ENCODE measurements around the gene NGF. TPM values are rescaled to one million over a fixed set of nuclear protein-coding genes. Genes with fewer than 3 reads are reported as not detected.

Gene NGF
- total and polyA plus RNA-seq, 2 donors (not counting 1 experiment from before 2014, with no cell fraction given) = not detected

DNA sequence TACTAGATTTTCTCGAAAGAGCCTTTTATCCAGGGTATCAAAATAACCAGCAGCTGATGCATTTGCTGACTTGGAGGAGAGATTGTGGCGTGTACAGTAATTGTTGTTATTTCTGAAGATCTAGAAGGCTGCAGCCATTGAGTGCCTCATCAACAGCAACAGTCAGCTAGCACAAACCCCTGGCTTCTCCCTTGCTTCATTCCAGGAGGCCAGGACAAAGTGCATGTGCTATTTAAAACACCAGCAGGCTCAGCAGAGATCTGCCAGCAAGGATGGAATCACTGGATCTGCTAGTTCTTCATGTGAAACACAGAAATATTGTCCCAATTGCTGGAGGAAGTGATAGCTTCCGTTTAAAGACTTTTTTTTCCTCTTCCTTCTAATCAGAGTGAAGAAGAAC is 2.8 kb upstream of the NGF start:
- no peak overlapping the region for H3K27ac ChIP-seq (ENCODE audit: low read length in 2 of 2)
- Mint-ChIP-seq H3K27me3 (peaks cover 42% of the 10 kb centered on the region), H3K4me1 (peaks cover 4% of the 10 kb centered on the region), H3K4me3 (no peak overlapping the region), H3K9me3 (ENCODE audit: insufficient read depth) (no peaks in the 10 kb centered on the region), H3K27ac (no peak overlapping the region)
- peaks cover 0 to 21% (median 5%) of the 10 kb centered on the region in 4 experiments for H3K27me3 ChIP-seq (replicated peaks in 1 of 4; ENCODE audit: control extremely low read depth in 1 of 4, control insufficient read depth in 3 of 4, insufficient read depth in 4 of 4, low read length in 3 of 4)
- TF ChIP-seq, protein P1, sequence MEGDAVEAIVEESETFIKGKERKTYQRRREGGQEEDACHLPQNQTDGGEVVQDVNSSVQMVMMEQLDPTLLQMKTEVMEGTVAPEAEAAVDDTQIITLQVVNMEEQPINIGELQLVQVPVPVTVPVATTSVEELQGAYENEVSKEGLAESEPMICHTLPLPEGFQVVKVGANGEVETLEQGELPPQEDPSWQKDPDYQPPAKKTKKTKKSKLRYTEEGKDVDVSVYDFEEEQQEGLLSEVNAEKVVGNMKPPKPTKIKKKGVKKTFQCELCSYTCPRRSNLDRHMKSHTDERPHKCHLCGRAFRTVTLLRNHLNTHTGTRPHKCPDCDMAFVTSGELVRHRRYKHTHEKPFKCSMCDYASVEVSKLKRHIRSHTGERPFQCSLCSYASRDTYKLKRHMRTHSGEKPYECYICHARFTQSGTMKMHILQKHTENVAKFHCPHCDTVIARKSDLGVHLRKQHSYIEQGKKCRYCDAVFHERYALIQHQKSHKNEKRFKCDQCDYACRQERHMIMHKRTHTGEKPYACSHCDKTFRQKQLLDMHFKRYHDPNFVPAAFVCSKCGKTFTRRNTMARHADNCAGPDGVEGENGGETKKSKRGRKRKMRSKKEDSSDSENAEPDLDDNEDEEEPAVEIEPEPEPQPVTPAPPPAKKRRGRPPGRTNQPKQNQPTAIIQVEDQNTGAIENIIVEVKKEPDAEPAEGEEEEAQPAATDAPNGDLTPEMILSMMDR (IDR thresholded peaks at IDR 0.05) = no peak
- no peak for TF ChIP-seq EZH2 (IDR thresholded peaks at IDR 0.05; ENCODE audit: borderline replicate concordance, insufficient read depth, low read depth, low read length, poor library complexity, severe bottlenecking)
- CTCF ChIA-PET = no interaction called here
- whole genome bisulfite sequencing (ENCODE audit: insufficient coverage) = 83% methylated on average over 1 of the region's 3 CpGs
- POLR2A ChIA-PET = no interaction called here
- H2AFZ ChIP-seq (ENCODE audit: insufficient read depth, low read depth, low read length, poor library complexity, severe bottlenecking) = no peak overlapping the region
- H3K4me3 ChIP-seq (ENCODE audit: control extremely low read depth in 1 of 5, extremely low read depth in 1 of 5, insufficient read depth in 1 of 5, low read depth in 2 of 5, low read length in 4 of 5) = no peak overlapping the region
- no peaks in the 10 kb centered on the region for H3K36me3 ChIP-seq (replicated peaks in 1 of 2; ENCODE audit: control extremely low read depth in 1 of 2, control insufficient read depth in 1 of 2, extremely low read depth in 1 of 2, insufficient read depth in 2 of 2, low read length in 1 of 2)
- no peaks in the 10 kb centered on the region for H3K79me2 ChIP-seq (ENCODE audit: control insufficient read depth, insufficient read depth, low read length)
- ATAC-seq (ENCODE audit: low read depth) = no peak
- H3K9ac ChIP-seq (ENCODE audit: low read length) = no peak overlapping the region
- DNase-seq = no peak
- H4K20me1 ChIP-seq (ENCODE audit: control insufficient read depth, insufficient read depth, low read length, poor library complexity, severe bottlenecking) = no peaks in the 10 kb centered on the region
- H3K4me2 ChIP-seq (replicated peaks; ENCODE audit: low read depth, low read length, poor library complexity, severe bottlenecking) = no peak overlapping the region
- no peaks in the 10 kb centered on the region for H3K4me1 ChIP-seq (ENCODE audit: control insufficient read depth in 2 of 2, insufficient read depth in 2 of 2, low read length in 2 of 2)
- peaks cover 0 to 2% (median 0%) of the 10 kb centered on the region in 3 donors for H3K9me3 ChIP-seq (ENCODE audit: control extremely low read depth in 1 of 3, control insufficient read depth in 2 of 3, insufficient read depth in 1 of 3, low read length in 2 of 3)
- intact Hi-C loops (cut with micrococcal nuclease) = no loop called here

DNA sequence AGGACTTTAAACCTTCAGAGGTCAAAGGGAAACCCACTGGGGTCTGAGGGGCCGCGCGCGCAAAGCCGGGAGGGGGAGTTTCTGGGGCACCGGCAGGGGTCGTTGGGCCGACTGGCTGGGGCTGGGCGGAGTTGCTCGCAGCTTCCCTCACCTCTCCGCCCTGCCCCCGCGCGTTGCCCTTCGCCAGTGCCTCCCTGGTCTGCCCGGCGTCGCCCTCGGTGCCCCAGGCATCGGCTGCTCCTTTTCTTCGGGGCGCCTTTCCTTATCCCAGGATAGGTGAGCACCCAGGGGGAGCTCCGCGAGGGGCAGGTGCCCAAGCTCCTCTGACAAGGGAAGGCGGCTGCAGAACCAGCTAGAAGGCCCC is 390 bp upstream of the NGF start:
- Mint-ChIP-seq H3K27me3 (peaks cover 45% of the 10 kb centered on the region), H3K9me3 (ENCODE audit: insufficient read depth) (no peaks in the 10 kb centered on the region), H3K27ac (no peak overlapping the region), H3K4me1 (peaks cover 1% of the 10 kb centered on the region), H3K4me3 (no peak overlapping the region)
- Histone ChIP-seq H3K9ac (ENCODE audit: low read length) (no peak overlapping the region), H4K20me1 (ENCODE audit: control insufficient read depth, insufficient read depth, low read length, poor library complexity, severe bottlenecking) (no peaks in the 10 kb centered on the region), H3K79me2 (ENCODE audit: control insufficient read depth, insufficient read depth, low read length) (no peaks in the 10 kb centered on the region), H3K36me3 (replicated peaks in 1 of 2; ENCODE audit: control extremely low read depth in 1 of 2, control insufficient read depth in 1 of 2, extremely low read depth in 1 of 2, insufficient read depth in 2 of 2, low read length in 1 of 2) (no peaks in the 10 kb centered on the region), H2AFZ (ENCODE audit: insufficient read depth, low read depth, low read length, poor library complexity, severe bottlenecking) (no peak overlapping the region), H3K27ac (ENCODE audit: low read length in 2 of 2) (no peak overlapping the region), H3K4me2 (replicated peaks; ENCODE audit: low read depth, low read length, poor library complexity, severe bottlenecking) (no peak overlapping the region), H3K4me1 (ENCODE audit: control insufficient read depth in 2 of 2, insufficient read depth in 2 of 2, low read length in 2 of 2) (no peaks in the 10 kb centered on the region), H3K9me3 (ENCODE audit: control extremely low read depth in 1 of 3, control insufficient read depth in 2 of 3, insufficient read depth in 1 of 3, low read length in 2 of 3) (peaks cover 0 to 2% (median 0%) of the 10 kb centered on the region in 3 donors), H3K4me3 (ENCODE audit: control extremely low read depth in 1 of 5, extremely low read depth in 1 of 5, insufficient read depth in 1 of 5, low read depth in 2 of 5, low read length in 4 of 5) (no peak overlapping the region), H3K27me3 (replicated peaks in 1 of 4; ENCODE audit: control extremely low read depth in 1 of 4, control insufficient read depth in 3 of 4, insufficient read depth in 4 of 4, low read length in 3 of 4) (peaks cover 0 to 21% (median 5%) of the 10 kb centered on the region in 4 experiments)
- POLR2A ChIA-PET = no interaction called here
- no peak for ATAC-seq (ENCODE audit: low read depth)
- CTCF ChIA-PET = no interaction called here
- DNase-seq = no peak
- intact Hi-C loops (cut with micrococcal nuclease) = no loop called here
- no peak for TF ChIP-seq EZH2 (IDR thresholded peaks at IDR 0.05; ENCODE audit: borderline replicate concordance, insufficient read depth, low read depth, low read length, poor library complexity, severe bottlenecking)
- TF ChIP-seq, protein P1 (IDR thresholded peaks at IDR 0.05) = no peak
- WGBS (ENCODE audit: insufficient coverage) = 18% methylated on average over 25 of the region's 25 CpGs
